HepG2 (cell line): Measurements from ENCODE around the gene SNX3. TPM values are rescaled to one million over a fixed set of nuclear protein-coding genes. Genes with fewer than 3 reads are reported as not detected.

Experiments used
- ATAC-seq: fragments of 200-7000 bp; cut with Tn5 transposase; 3 replicates; pipeline ENCODE4 v1.9.1; 2020; ENCODE audit warnings: mild to moderate bottlenecking, moderate library complexity
- BruUV-seq: library from RNA; stranded (reverse); fragments of 400-500 nt; replicated peaks from 2 replicates; lab custom pipeline; 2021; lab: Mats Ljungman, UMichigan
- CTCF ChIA-PET: fragments of 300-600 bp; formaldehyde crosslinking; extraction: SDS; loops from one replicate; lab custom pipeline; 2021; ENCODE audit warnings: low total read pairs, inconsistent platforms, low intra/inter-chr PET ratio; lab: Yijun Ruan, JAX
- POLR2A ChIA-PET: fragments of 350-600 bp; sonication (Branson Sonifier 250); formaldehyde crosslinking; loops from one replicate; lab custom pipeline; 2020; ENCODE audit warnings: antibody characterized with exemption, inconsistent platforms; lab: Yijun Ruan, JAX
- DNase-seq: peaks from one replicate; pipeline ENCODE4 v3.0.0-alpha.2; 2015; ENCODE audit warnings: low spot score
- FAIRE-seq: peaks from 3 replicates; lab custom pipeline; 2011; peaks lifted over from hg19 to GRCh38; lab: Jason Lieb, UNC
- H2AFZ ChIP-seq: one replicate; pipeline ENCODE4 v1.6.1; 2011; ENCODE audit warnings: low read length, inconsistent platforms
- H3K27ac ChIP-seq: fragments of 300-600 bp; 3 replicates; pipeline ENCODE4 v1.8.0; 2011; ENCODE audit warnings: mixed run types, mild to moderate bottlenecking, mixed read lengths, low read length, inconsistent platforms; ENCODE audit not compliant: insufficient read depth; ENCODE audit errors: extremely low read length
- H3K27me3 ChIP-seq, 2 experiments: fragments of 200-600 bp in 1 of 2; 2 replicates in 1 of 2; 3 replicates in 1 of 2; pipeline versions ENCODE4 v1.6.0 to v1.8.0; 2011; ENCODE audit warnings: low read length in 2 of 2, mild to moderate bottlenecking in 2 of 2, moderate library complexity in 2 of 2, inconsistent platforms in 1 of 2; ENCODE audit not compliant: insufficient read depth in 2 of 2, control insufficient read depth in 1 of 2
- H3K36me3 ChIP-seq, 2 experiments: fragments of 200-600 bp in 1 of 2; replicated peaks in 1 of 2; 2 replicates in 1 of 2; 3 replicates in 1 of 2; pipeline versions ENCODE4 v1.5.1 to v1.8.0; 2011; ENCODE audit warnings: low read length in 2 of 2, inconsistent platforms in 1 of 2; ENCODE audit not compliant: insufficient read depth in 2 of 2, control insufficient read depth in 1 of 2
- H3K4me1 ChIP-seq: 2 replicates; pipeline ENCODE4 v1.5.1; 2012; ENCODE audit warnings: low read length, inconsistent platforms; ENCODE audit not compliant: insufficient read depth
- H3K4me2 ChIP-seq: 2 replicates; pipeline ENCODE4 v1.6.0; 2011; ENCODE audit warnings: low read depth, low read length, inconsistent platforms
- H3K4me3 ChIP-seq, 3 experiments: fragments of 200-600 bp in 1 of 3; sonication (generic), shearing (Covaris generic) in 1 of 3; replicated peaks in 1 of 3; 2 replicates each; pipeline ENCODE4 v1.5.1; 2011 to 2016; ENCODE audit warnings: low read length in 3 of 3, inconsistent platforms in 2 of 3, low read depth in 2 of 3, mild to moderate bottlenecking in 2 of 3, control low read depth in 1 of 3, mixed read lengths in 1 of 3; ENCODE audit not compliant: insufficient read depth in 1 of 3
- H3K79me2 ChIP-seq: one replicate; pipeline ENCODE4 v1.6.1; 2011; ENCODE audit warnings: low read length, inconsistent platforms; ENCODE audit not compliant: insufficient read depth
- H3K9ac ChIP-seq: 2 replicates; pipeline ENCODE4 v1.6.0; 2011; ENCODE audit warnings: mild to moderate bottlenecking, low read depth, low read length, inconsistent platforms; ENCODE audit not compliant: insufficient read depth
- H3K9me3 ChIP-seq: 2 replicates; pipeline ENCODE4 v1.5.1; 2012; ENCODE audit warnings: mild to moderate bottlenecking, low read length
- H4K20me1 ChIP-seq: 2 replicates; pipeline ENCODE4 v1.6.0; 2011; ENCODE audit warnings: inconsistent platforms, mild to moderate bottlenecking, low read length, moderate library complexity; ENCODE audit not compliant: insufficient read depth
- FOXP1 ChIP-seq, 2 experiments: fragments of 450-650 bp in 1 of 2; IDR thresholded peaks; 2 replicates each; pipeline ENCODE4 v1.6.1; 2017 to 2018; ENCODE audit warnings: antibody characterized with exemption in 1 of 2
- GRHL1 ChIP-seq: sonication (generic); formaldehyde crosslinking; conservative IDR thresholded peaks from 2 replicates; pipeline ENCODE4 v1.8.0; 2022; ENCODE audit warnings: missing genetic modification reagents
- MED13 ChIP-seq: sonication (generic); formaldehyde crosslinking; IDR thresholded peaks from 2 replicates; pipeline ENCODE4 v1.5.0; 2020; ENCODE audit warnings: missing genetic modification reagents
- PBX2 ChIP-seq: IDR thresholded peaks from 2 replicates; pipeline ENCODE4 v1.6.1; 2016; ENCODE audit warnings: control low read depth
- SETDB1 ChIP-seq: sonication (generic); formaldehyde crosslinking; IDR thresholded peaks from 2 replicates; pipeline ENCODE4 v1.5.1; 2020; ENCODE audit warnings: missing genetic modification reagents, mild to moderate bottlenecking, borderline replicate concordance
- ZKSCAN1 ChIP-seq: fragments of 150-350 bp; IDR thresholded peaks from 2 replicates; pipeline ENCODE4 v1.6.1; 2014; ENCODE audit warnings: low read length
- ZNF20 ChIP-seq: sonication (generic); formaldehyde crosslinking; IDR thresholded peaks from 2 replicates; pipeline ENCODE4 v1.4.0; 2020; ENCODE audit warnings: mild to moderate bottlenecking, moderate library complexity, missing genetic modification reagents
- ZNF224 ChIP-seq: sonication (generic); formaldehyde crosslinking; IDR thresholded peaks from 2 replicates; pipeline ENCODE4 v1.5.0; 2020; ENCODE audit warnings: mild to moderate bottlenecking, missing genetic modification reagents
- ZNF770 ChIP-seq: sonication (generic); formaldehyde crosslinking; IDR thresholded peaks from 2 replicates; pipeline ENCODE4 v1.5.0; 2020; ENCODE audit warnings: mild to moderate bottlenecking, missing genetic modification reagents
- WGBS: methylation state at CpG from one replicate; pipeline ENCODE4 v1.1.6; 2017; ENCODE audit warnings: low lambda C conversion rate; 5-methylcytosine and 5-hydroxymethylcytosine counted together
- in situ Hi-C: cut with HindIII; loops from 2 replicates; pipeline ENCODE4 v1.10.0; 2017; ENCODE audit warnings: low pct_unique_long_range_greater_than_20kb; ENCODE audit not compliant: extremely low pct_ligation_motif_present
- intact Hi-C: fragments of 100-400 bp; cut with micrococcal nuclease; formaldehyde crosslinking; loops from one replicate; pipeline ENCODE4 v1.10.0; 2022; ENCODE audit not compliant: unreplicated experiment
- polyA plus RNA-seq, 8 experiments: library from polyadenylated mRNA; depleted of rRNA in 3 of 8; stranded (reverse) in 7 of 8; unstranded in 1 of 8; fragments of >200 nt; fragmentation: Illumina TruSeq in 4 of 8; extraction: Trizol in 4 of 8; gene quantifications; 2 replicates each; pipeline versions ENCODE4 v1.2.1 to v1.2.3, GENCODE V29; 2011 to 2016; ENCODE audit warnings: low read depth in 4 of 8, missing spikeins in 1 of 8, mixed read lengths in 1 of 8; ENCODE audit not compliant: insufficient read depth in 1 of 8
- total RNA-seq, 5 experiments: library from RNA; depleted of rRNA; stranded (reverse); fragments of >200 nt; fragmentation: Illumina TruSeq; extraction: Trizol; gene quantifications; 2 replicates each; pipeline ENCODE4 v1.2.3, GENCODE V29; 2016; ENCODE audit warnings: low read depth in 1 of 5

The SNX3 gene
- total and polyA plus RNA-seq, 2 of the 13 experiments (the other 11 are each of a cell fraction or from before 2014, with no cell fraction given), result 84.9 to 226 TPM

GRCh38 chr6:108168090-108168463 lies 92.8 kb downstream of the SNX3 start:
- intact Hi-C loops, result no loop called here
- Histone ChIP-seq H3K27me3 (peaks cover 7 to 60% of the 10 kb centered on the region in 2 experiments), H2AFZ (no peak overlapping the region), H3K9ac (peak overlapping the region; percentile 33; the same call in 1 of the 2 replicates), H3K4me1 (peaks cover 19% of the 10 kb centered on the region), H3K79me2 (no peaks in the 10 kb centered on the region), H3K9me3 (no peaks in the 10 kb centered on the region), H4K20me1 (no peaks in the 10 kb centered on the region), H3K4me3 (peak overlapping the region in 1 of 3 experiments; percentile 49; a peak in 1 of 6 replicates), H3K27ac (no peak overlapping the region)
- DNase-seq (no peak), ATAC-seq (peak; percentile 31; the same call in 2 of the 3 replicates)
- POLR2A ChIA-PET, result interaction anchor here (0.6 to 0.9 kb wide), 2 partner anchors 33 to 826 kb away, joined by 3 read pairs; no protein-coding TSS in a partner anchor
- CTCF ChIA-PET, result no interaction called here
- 72% methylated on average over 5 of the region's 23 CpGs for WGBS
- BruUV-seq, result no TSS peak
- in situ Hi-C loops, result no loop called here
- TF ChIP-seq ZNF770 (CRISPR knock-in tag) (peak; percentile 58; the same call in 1 of the 2 replicates), MED13 (CRISPR knock-in tag) (0 out of 2 replicates have a peak, but pooled peaks have one; percentile 4), ZNF20 (no peak)
- TF ChIP-seq, all 625 proteins: peak for 2
- H3K36me3 ChIP-seq, result no peaks in the 10 kb centered on the region
- no peak for FAIRE-seq
- peak overlapping the region; percentile 54 for H3K4me2 ChIP-seq

GRCh38 chr6:108167449-108168089 lies 93.3 kb downstream of the SNX3 start:
- ATAC-seq (no peak), DNase-seq (no peak), FAIRE-seq (no peak)
- no peaks in the 10 kb centered on the region for H3K36me3 ChIP-seq
- peaks cover 10 to 65% of the 10 kb centered on the region in 2 experiments for H3K27me3 ChIP-seq
- intact Hi-C loops (no loop called here), in situ Hi-C loops (no loop called here)
- ChIA-PET POLR2A (no interaction called here), CTCF (no interaction called here)
- peak overlapping the region; percentile 54 for H3K4me2 ChIP-seq
- H4K20me1 ChIP-seq, result no peaks in the 10 kb centered on the region
- H3K79me2 ChIP-seq, result no peaks in the 10 kb centered on the region
- no peak overlapping the region for H2AFZ ChIP-seq
- no TSS peak for BruUV-seq
- H3K4me1 ChIP-seq, result peaks cover 19% of the 10 kb centered on the region
- H3K4me3 ChIP-seq, result no peak overlapping the region
- H3K9ac ChIP-seq, result no peak overlapping the region
- WGBS, result 82% methylated on average over 34 of the region's 35 CpGs
- H3K9me3 ChIP-seq, result no peaks in the 10 kb centered on the region
- no peak overlapping the region for H3K27ac ChIP-seq
- TF ChIP-seq ZNF224 (CRISPR knock-in tag) (no peak), PBX2 (CRISPR knock-in tag) (no peak), ZKSCAN1 (no peak), GRHL1 (CRISPR knock-in tag) (no peak), SETDB1 (CRISPR knock-in tag) (no peak), FOXP1 (IDR thresholded peaks at IDR 0.05) (no peak), FOXP1 (CRISPR knock-in tag; IDR thresholded peaks at IDR 0.05) (no peak)
